HG02981 (cell line): ENCODE results near the gene PDGFA.

Experiments
- ATAC-seq: cut with Tn5 transposase; IDR thresholded peaks from one replicate; pipeline ENCODE4 v1.9.1; 2021; ENCODE audit warnings: mild to moderate bottlenecking, moderate library complexity; ENCODE audit not compliant: unreplicated experiment

The PDGFA gene

GRCh38 chr7:517774-518629 is 1.6 kb downstream of the PDGFA start:
- no peak for ATAC-seq

DNA sequence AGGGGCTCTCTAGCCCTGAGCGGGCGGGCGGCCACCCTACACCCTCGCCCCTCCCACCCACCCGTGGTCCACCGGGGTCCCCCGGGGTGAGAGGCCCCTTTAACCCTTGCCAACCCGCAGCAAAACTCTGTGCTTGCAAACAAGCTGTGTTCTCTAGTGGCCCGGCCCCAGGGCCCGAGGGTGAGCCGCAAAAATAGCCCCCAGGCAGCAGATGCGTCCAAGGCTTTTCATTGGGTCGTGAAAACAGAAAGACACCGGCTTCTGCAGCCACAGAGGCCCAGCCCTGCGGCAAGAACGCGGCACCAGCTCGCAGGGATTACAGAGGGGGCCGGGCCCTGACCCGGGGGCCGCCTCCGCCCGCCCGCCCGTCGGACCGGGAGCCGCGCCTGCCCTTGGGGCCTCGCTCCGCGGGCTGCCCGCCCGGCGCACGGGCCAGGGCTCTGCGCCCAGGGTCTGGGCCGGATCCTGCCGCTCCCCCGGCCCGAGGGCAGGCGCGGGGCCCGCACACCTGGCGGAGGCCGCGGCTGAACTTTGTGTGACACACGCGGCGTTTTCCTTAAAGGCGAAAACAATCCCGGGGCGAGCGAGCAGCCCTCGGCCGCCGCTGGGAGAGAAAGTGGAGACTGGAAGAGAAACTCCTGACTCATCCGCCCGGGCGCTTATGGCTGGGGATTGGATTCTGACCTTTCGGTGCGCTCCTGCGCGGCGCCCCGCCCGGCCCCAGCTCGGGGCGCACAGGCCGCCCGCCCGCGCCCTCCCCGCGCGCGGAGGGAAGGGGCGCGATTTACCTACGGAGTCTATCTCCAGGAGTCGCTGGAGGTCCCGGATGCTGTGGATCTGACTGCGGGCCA is 2.8 kb downstream of the PDGFA start:
- ATAC-seq = no peak

DNA sequence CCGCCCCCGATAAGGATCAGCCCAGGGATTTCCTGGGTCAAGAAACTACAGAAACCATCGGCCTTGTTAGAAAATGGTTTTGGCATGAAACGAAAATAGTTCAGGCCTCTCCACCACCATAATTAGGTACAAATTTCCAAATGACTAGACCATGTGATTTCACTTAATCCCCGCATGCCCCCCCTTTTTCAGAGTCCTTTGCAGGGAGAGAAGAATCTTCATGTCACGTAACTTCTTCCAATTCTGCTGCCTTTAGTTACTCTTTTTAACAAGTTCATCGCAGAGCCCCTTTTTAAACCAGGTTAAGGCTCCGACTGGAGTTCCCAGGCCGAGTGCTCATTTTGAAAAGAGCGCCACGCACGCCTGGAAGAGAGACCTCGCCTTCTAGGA is 3.4 kb downstream of the PDGFA start:
- ATAC-seq = no peak

- ATAC-seq = no peak
Measured at GRCh38 chr7:515628-516027, 4.0 kb downstream of the PDGFA start.

GRCh38 chr7:514651-515598 is 4.7 kb downstream of the PDGFA start:
- ATAC-seq = no peak

- no peak for ATAC-seq
Measured at GRCh38 chr7:514242-514641, 5.4 kb downstream of the PDGFA start.

DNA sequence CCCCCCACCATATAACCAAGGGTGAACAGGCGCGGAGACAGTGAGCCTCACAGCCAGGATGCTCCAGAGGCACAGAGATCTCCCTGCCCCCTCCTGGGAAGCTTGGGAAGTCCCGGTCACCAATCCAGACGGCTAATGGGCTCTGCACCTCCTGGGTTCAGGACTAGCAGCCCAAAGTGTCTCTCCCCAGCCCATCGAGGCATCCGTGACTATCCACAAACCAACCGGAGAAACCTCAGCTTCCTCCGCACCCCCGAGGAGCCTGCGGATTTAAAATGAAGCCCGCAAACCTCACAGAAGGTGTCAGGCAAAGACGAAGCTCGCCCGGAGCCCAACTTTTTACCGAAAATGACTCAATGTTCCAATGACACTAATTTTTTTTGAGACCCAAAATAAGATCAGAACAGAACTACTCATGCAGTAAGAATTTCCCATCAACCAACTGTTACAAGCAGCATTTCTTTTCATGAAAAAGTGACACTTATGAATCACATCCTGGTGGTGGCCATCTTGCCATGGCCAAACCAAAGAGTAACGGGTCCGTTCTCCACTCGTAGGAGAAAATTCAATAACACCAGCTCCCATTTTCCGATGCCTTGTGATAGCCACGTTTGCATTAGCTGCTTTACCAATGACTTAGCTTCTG is 6.0 kb downstream of the PDGFA start:
- no peak for ATAC-seq

DNA sequence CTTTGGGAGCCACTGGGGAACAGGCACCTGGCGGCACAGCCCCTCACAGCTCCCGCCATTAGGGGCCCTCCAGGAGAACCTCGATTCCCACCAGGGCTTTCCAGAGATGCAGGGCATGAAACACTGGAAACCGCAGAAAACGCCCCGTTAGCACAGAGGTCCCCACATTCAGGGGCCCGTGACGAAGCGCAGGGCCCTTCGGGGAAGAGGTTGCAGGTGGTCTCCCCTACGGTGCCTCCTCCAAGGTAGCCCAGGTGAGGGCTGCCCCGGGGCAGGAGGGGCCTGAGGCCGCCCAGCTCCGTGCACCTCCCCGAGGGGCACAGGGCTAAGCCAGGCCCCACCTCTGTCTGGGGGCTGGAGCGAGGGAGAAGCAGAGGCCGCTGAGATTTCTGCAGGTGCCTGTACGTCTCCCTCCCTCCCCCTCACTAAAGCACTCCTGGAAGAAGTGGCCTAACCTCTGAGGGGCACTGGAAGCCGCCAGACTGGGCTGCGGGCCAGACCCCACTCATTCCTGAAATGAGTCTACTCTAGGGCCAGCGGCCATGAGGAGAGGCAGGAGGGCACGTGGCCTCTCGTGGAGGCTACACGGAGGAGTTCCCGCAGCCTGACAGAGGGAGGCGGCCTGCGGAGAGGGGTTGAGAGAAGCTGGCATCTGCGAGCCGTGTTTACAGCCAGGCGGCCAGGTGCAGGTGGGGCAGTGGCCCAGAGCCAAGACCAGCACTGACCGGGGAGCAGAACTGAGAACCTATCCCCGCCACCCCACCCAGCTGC is 6.9 kb downstream of the PDGFA start:
- ATAC-seq = no peak

DNA sequence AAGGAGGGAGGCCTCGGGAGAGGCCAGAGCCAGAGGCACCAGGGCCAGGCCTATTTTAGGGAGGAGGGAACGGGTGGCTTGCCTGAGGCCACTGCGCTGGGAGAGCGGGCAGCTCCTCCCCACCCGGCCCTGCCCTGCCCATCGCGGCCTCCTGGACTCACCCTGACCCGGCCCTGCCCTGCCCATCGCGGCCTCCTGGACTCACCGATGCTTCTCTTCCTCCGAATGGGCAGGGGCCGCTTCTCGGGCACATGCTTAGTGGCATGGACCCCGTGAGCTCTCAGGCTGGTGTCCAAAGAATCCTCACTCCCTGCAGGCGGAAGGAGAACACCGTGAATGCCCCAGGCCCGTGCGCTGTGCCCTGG is 7.5 kb downstream of the PDGFA start:
- no peak for ATAC-seq

- no peak for ATAC-seq
Measured at GRCh38 chr7:511476-512145, 8.0 kb downstream of the PDGFA start.

GRCh38 chr7:510782-511281 is 8.8 kb downstream of the PDGFA start:
- no peak for ATAC-seq

GRCh38 chr7:510131-510481 is 9.5 kb downstream of the PDGFA start:
- no peak for ATAC-seq

DNA sequence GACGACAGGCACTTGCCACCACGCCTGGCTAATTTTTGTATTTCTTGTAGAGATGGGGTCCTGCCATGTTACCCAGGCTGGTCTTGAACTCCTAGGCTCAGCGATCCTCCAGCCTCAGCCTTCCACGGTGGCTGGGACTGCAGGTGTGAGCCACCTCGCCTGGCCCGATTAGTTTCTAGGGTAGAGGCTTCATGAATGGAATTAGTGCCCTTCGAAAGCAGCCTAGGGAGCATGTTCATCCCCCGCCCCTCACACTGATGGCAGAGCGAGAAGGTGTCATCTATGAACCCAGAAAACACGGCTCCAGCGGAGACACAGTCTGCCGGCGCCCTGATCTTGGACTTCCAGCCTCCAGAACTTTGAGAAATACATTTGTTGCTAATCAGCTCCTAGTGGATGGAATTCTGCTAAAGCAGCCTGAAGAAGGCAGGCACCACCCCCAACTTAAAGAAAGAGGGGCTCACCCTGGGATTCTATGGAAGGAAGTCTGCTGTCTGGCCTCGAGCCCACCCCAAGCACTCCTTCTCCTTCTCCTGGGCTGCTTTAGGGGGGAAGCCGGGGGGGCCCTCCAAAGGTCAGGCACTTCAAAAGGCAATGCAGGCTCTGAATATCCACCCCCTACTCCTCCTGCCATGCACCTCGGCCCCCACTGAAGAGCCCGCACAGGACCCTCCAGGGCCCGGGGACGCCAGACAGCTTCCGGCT is 10.1 kb downstream of the PDGFA start:
- ATAC-seq = no peak

- ATAC-seq = no peak
Measured at GRCh38 chr7:508461-509170, 11.0 kb downstream of the PDGFA start.

- no peak for ATAC-seq
Measured at GRCh38 chr7:507623-508300, 11.9 kb downstream of the PDGFA start.

- ATAC-seq = no peak
Measured at GRCh38 chr7:506921-507622, 12.6 kb downstream of the PDGFA start.

GRCh38 chr7:506391-506831 is 13.2 kb downstream of the PDGFA start:
- no peak for ATAC-seq
